Gastrocnemius medialis (tissue), 4 donors: ENCODE measurements around the gene NPHS1.

ENCODE experiments used
- CTCF ChIP-seq, 5 experiments: fragments of 450-650 bp in 3 of 5; fragments of 200-600 bp in 2 of 5; sonication (generic) in 2 of 5; IDR thresholded peaks in 4 of 5; conservative IDR thresholded peaks in 1 of 5; 1 replicate in 4 of 5; 2 replicates in 1 of 5; pipeline ENCODE4 v1.5.1; 2016 to 2019; ENCODE audit warnings: antibody characterized with exemption in 5 of 5, mild to moderate bottlenecking in 3 of 5, moderate library complexity in 3 of 5
- POLR2A ChIP-seq, 2 donors: fragments of 450-650 bp; IDR thresholded peaks; one replicate each; pipeline ENCODE4 v1.6.1; 2017; ENCODE audit warnings: antibody characterized with exemption in 2 of 2, mild to moderate bottlenecking in 2 of 2, moderate library complexity in 2 of 2

GRCh38 chr19:35851213-35852028 lies 883 bp downstream of the NPHS1 start:
- TF ChIP-seq POLR2A (IDR thresholded peaks at IDR 0.05) (no peak), CTCF (IDR thresholded peaks at IDR 0.05 in 4 of 5, conservative IDR thresholded peaks at IDR 0.05 in 1 of 5) (no peak)
